Stimulated activated CD8-positive, alpha-beta memory T cell treated with anti-CD3 and anti-CD28 coated beads, Interleukin-4, amount 100 ng/mL, for 24 hours (primary cell): ENCODE data around the gene RGS3.
"Not testable (repeated sequence)": the region's sequence is repeated elsewhere in the genome, so short reads cannot be mapped to it uniquely, and the experiment has no call there.

Source experiments
- DNase-seq: peaks from one replicate; pipeline ENCODE4 v3.0.0-alpha.2; 2020; ENCODE audit warnings: low read depth

The RGS3 gene

GRCh38 chr9:113635586-113635985 is 172.1 kb downstream of the RGS3 start:
- DNase-seq = no peak

GRCh38 chr9:113636165-113636564 is 172.6 kb downstream of the RGS3 start:
- DNase-seq = no peak

GRCh38 chr9:113636693-113637092 is 173.2 kb downstream of the RGS3 start:
- DNase-seq = no peak

GRCh38 chr9:113638490-113638889 is 175.0 kb downstream of the RGS3 start:
- no peak for DNase-seq

- no peak for DNase-seq
Observed at GRCh38 chr9:113638897-113639296, 175.4 kb downstream of the RGS3 start.

- not testable (repeated sequence) for DNase-seq
Observed at GRCh38 chr9:113639411-113639970, 176.0 kb downstream of the RGS3 start.

GRCh38 chr9:113640418-113640817 is 176.9 kb downstream of the RGS3 start:
- no peak for DNase-seq

GRCh38 chr9:113641100-113641885 is 177.8 kb downstream of the RGS3 start:
- no peak for DNase-seq

- no peak for DNase-seq
Observed at GRCh38 chr9:113644321-113644720, 180.8 kb downstream of the RGS3 start.

- no peak for DNase-seq
Observed at GRCh38 chr9:113645227-113645977, 181.9 kb downstream of the RGS3 start.

GRCh38 chr9:113645978-113646253 is 182.4 kb downstream of the RGS3 start:
- DNase-seq = no peak

- DNase-seq = no peak
Observed at GRCh38 chr9:113646491-113646890, 183.0 kb downstream of the RGS3 start.
